SK-N-SH (cell line): ENCODE results near the gene LRRC3B. TPM values are rescaled to one million over a fixed set of nuclear protein-coding genes. Genes with fewer than 3 reads are reported as not detected.

ENCODE experiments used
- CTCF ChIA-PET: fragments of 300-600, 350-600 bp; formaldehyde crosslinking; extraction: SDS; loops from one replicate; lab custom pipeline; 2021; lab: Yijun Ruan, JAX
- POLR2A ChIA-PET: fragments of 350-600 bp; sonication (Branson Sonifier 250); formaldehyde crosslinking; extraction: SDS; loops from one replicate; lab custom pipeline; 2020; ENCODE audit warnings: antibody characterized with exemption, inconsistent platforms; lab: Yijun Ruan, JAX
- DNase-seq: peaks from one replicate; pipeline ENCODE4 v3.0.0; 2012
- H2AFZ ChIP-seq: fragments of 200-600 bp; sonication (generic); 2 replicates; pipeline ENCODE4 v1.8.1; 2016; ENCODE audit warnings: antibody characterized with exemption, mild to moderate bottlenecking, low read depth
- H3F3A ChIP-seq: fragments of 200-600 bp; sonication (generic); replicated peaks from 2 replicates; pipeline ENCODE3; 2016; ENCODE audit warnings: antibody characterized with exemption, mild to moderate bottlenecking; ENCODE audit not compliant: insufficient read depth
- H3K27ac ChIP-seq, 2 experiments: fragments of 200-500 bp in 1 of 2; fragments of 200-600 bp in 1 of 2; sonication (Bioruptor generic) in 1 of 2; sonication (generic), shearing (Covaris generic) in 1 of 2; 2 replicates each; pipeline versions ENCODE4 v1.5.1 to v1.6.1; 2014 to 2016; ENCODE audit warnings: low read depth in 2 of 2, inconsistent platforms in 1 of 2, low read length in 1 of 2, mild to moderate bottlenecking in 1 of 2, mixed read lengths in 1 of 2
- H3K27me3 ChIP-seq: fragments of 200-600 bp; sonication (generic), shearing (Covaris generic); 2 replicates; pipeline ENCODE4 v1.6.1; 2016; ENCODE audit warnings: mixed run types; ENCODE audit not compliant: insufficient read depth
- H3K36me3 ChIP-seq, 2 experiments: fragments of 200-500 bp in 1 of 2; fragments of 200-600 bp in 1 of 2; sonication (Bioruptor generic) in 1 of 2; sonication (generic) in 1 of 2; replicated peaks in 1 of 2; 2 replicates each; pipeline versions ENCODE3 to v1.5.1; 2014 to 2016; ENCODE audit warnings: low read length in 1 of 2, mild to moderate bottlenecking in 1 of 2; ENCODE audit not compliant: insufficient read depth in 2 of 2, control insufficient read depth in 1 of 2
- H3K4me1 ChIP-seq, 2 experiments: fragments of 200-500 bp in 1 of 2; fragments of 200-600 bp in 1 of 2; sonication (Bioruptor generic) in 1 of 2; sonication (generic), shearing (Covaris generic) in 1 of 2; 2 replicates each; pipeline versions ENCODE4 v1.5.1 to v1.6.1; 2014 to 2016; ENCODE audit warnings: low read depth in 1 of 2, low read length in 1 of 2, mixed run types in 1 of 2; ENCODE audit not compliant: insufficient read depth in 2 of 2, control insufficient read depth in 1 of 2
- H3K4me2 ChIP-seq: fragments of 200-600 bp; sonication (generic), shearing (Covaris generic); 2 replicates; pipeline ENCODE4 v1.6.1; 2017; ENCODE audit warnings: mixed run types
- H3K4me3 ChIP-seq, 2 experiments: fragments of 200-500 bp in 1 of 2; fragments of 200-600 bp in 1 of 2; sonication (Bioruptor generic) in 1 of 2; sonication (generic), shearing (Covaris generic) in 1 of 2; 2 replicates each; pipeline versions ENCODE4 v1.5.1 to v1.8.1; 2014 to 2016; ENCODE audit warnings: low read depth in 2 of 2, inconsistent platforms in 1 of 2, low read length in 1 of 2, mild to moderate bottlenecking in 1 of 2, mixed read lengths in 1 of 2, moderate library complexity in 1 of 2
- H3K79me2 ChIP-seq: fragments of 200-600 bp; sonication (generic); 2 replicates; pipeline ENCODE4 v1.8.1; 2017; ENCODE audit warnings: mild to moderate bottlenecking; ENCODE audit not compliant: insufficient read depth
- H3K9ac ChIP-seq: fragments of 200-600 bp; sonication (generic); 2 replicates; pipeline ENCODE4 v1.6.1; 2017; ENCODE audit warnings: mixed run types
- H3K9me2 ChIP-seq: fragments of 200-600 bp; sonication (generic); 2 replicates; pipeline ENCODE4 v1.6.1; 2017; ENCODE audit warnings: mixed run types
- H3K9me3 ChIP-seq: fragments of 200-600 bp; sonication (generic); 2 replicates; pipeline ENCODE4 v1.6.1; 2017; ENCODE audit warnings: mixed run types, mild to moderate bottlenecking, moderate library complexity
- H4K20me1 ChIP-seq: fragments of 200-600 bp; sonication (generic); 2 replicates; pipeline ENCODE4 v1.6.1; 2017; ENCODE audit warnings: mild to moderate bottlenecking, mixed run types; ENCODE audit not compliant: insufficient read depth
- FOXJ3 ChIP-seq: sonication (generic); formaldehyde crosslinking; IDR thresholded peaks from 2 replicates; pipeline ENCODE4 v1.5.1; 2020; ENCODE audit warnings: mild to moderate bottlenecking, missing genetic modification reagents
- GABPA ChIP-seq: IDR thresholded peaks from 2 replicates; pipeline ENCODE4 v1.4.0; 2012; ENCODE audit warnings: low read depth, mild to moderate bottlenecking
- GATA2 ChIP-seq: sonication (generic); formaldehyde crosslinking; IDR thresholded peaks from 2 replicates; pipeline ENCODE4 v1.5.0; 2020; ENCODE audit warnings: mild to moderate bottlenecking, missing genetic modification reagents
- IRF3 ChIP-seq: fragments of 150-350 bp; IDR thresholded peaks from 2 replicates; pipeline ENCODE4 v1.6.1; 2016; ENCODE audit warnings: mild to moderate bottlenecking, low read depth, low read length
- JUND ChIP-seq: IDR thresholded peaks from 2 replicates; pipeline ENCODE4 v1.4.0; 2012
- MAX ChIP-seq: IDR thresholded peaks from 2 replicates; pipeline ENCODE4 v1.4.0; 2012; ENCODE audit warnings: low read depth
- NRF1 ChIP-seq: IDR thresholded peaks from 2 replicates; pipeline ENCODE4 v1.6.1; 2012; ENCODE audit warnings: low read depth, mild to moderate bottlenecking, low read length
- PBX3 ChIP-seq: IDR thresholded peaks from 2 replicates; pipeline ENCODE4; 2012
- POLR2AphosphoS5 ChIP-seq: IDR thresholded peaks from 2 replicates; pipeline ENCODE4 v1.6.1; 2012; ENCODE audit warnings: low read depth, low read length
- RAD21 ChIP-seq: IDR thresholded peaks from 2 replicates; pipeline ENCODE4 v1.6.1; 2012; ENCODE audit warnings: mild to moderate bottlenecking, low read length
- REST ChIP-seq: IDR thresholded peaks from 2 replicates; pipeline ENCODE4 v1.6.1; 2012; ENCODE audit warnings: mild to moderate bottlenecking, low read depth, low read length, moderate library complexity
- TEAD4 ChIP-seq: IDR thresholded peaks from 2 replicates; pipeline ENCODE4 v1.4.0; 2012; ENCODE audit warnings: mild to moderate bottlenecking, borderline replicate concordance; ENCODE audit not compliant: insufficient read depth
- USF1 ChIP-seq: IDR thresholded peaks from 2 replicates; pipeline ENCODE4 v1.4.0; 2012; ENCODE audit warnings: low read depth, borderline replicate concordance
- USF2 ChIP-seq: fragments of 150-350 bp; IDR thresholded peaks from 2 replicates; pipeline ENCODE4 v1.6.1; 2017; ENCODE audit warnings: antibody characterized with exemption, low read length, low read depth, borderline replicate concordance
- ZBTB33 ChIP-seq: IDR thresholded peaks from 2 replicates; pipeline ENCODE4 v1.4.0; 2012; ENCODE audit warnings: low read depth, borderline replicate concordance
- WGBS: methylation state at CpG from one replicate; pipeline ENCODE4 v1.1.6; 2017; ENCODE audit warnings: low lambda C conversion rate; 5-methylcytosine and 5-hydroxymethylcytosine counted together
- polyA plus RNA-seq, 3 experiments: library from polyadenylated mRNA; depleted of rRNA; stranded (reverse); fragments of >200 nt; gene quantifications; 2 replicates each; pipeline ENCODE4 v1.2.3, GENCODE V29; 2012

The LRRC3B gene
- polyA plus RNA-seq, 1 of the 3 experiments (the other 2 are of a cell fraction), result not detected

- DNase-seq, result no peak
- H2AFZ ChIP-seq, result no peak overlapping the region
- H3K9me2 ChIP-seq, result no peaks in the 10 kb centered on the region
- H3K79me2 ChIP-seq, result no peaks in the 10 kb centered on the region
- H3K27ac ChIP-seq, result no peak overlapping the region
- ChIA-PET POLR2A (no interaction called here), CTCF (no interaction called here)
- H3K27me3 ChIP-seq, result no peaks in the 10 kb centered on the region
- no peak overlapping the region for H3K9ac ChIP-seq
- no peaks in the 10 kb centered on the region; the same call in 1 of the 2 replicates for H3K9me3 ChIP-seq
- no peak overlapping the region for H3K4me2 ChIP-seq
- no peaks in the 10 kb centered on the region for H3K36me3 ChIP-seq
- no peaks in the 10 kb centered on the region for H4K20me1 ChIP-seq
- no peaks in the 10 kb centered on the region for H3F3A ChIP-seq
- H3K4me1 ChIP-seq, result no peaks in the 10 kb centered on the region
- 13% methylated on average over 2 of the region's 2 CpGs for WGBS
- H3K4me3 ChIP-seq, result no peak overlapping the region
- TF ChIP-seq GATA2 (CRISPR knock-in tag), result no peak
- TF ChIP-seq NRF1, result no peak
- TF ChIP-seq POLR2AphosphoS5, result no peak
- TF ChIP-seq JUND, result no peak
- TF ChIP-seq MAX, result no peak
- no peak for TF ChIP-seq RAD21
- TF ChIP-seq ZBTB33, result no peak
- TF ChIP-seq IRF3, result no peak
- TF ChIP-seq PBX3, result no peak
- TF ChIP-seq TEAD4, result no peak
- TF ChIP-seq USF2, result no peak
- no peak for TF ChIP-seq GABPA
- TF ChIP-seq REST, result no peak
- no peak for TF ChIP-seq FOXJ3 (CRISPR knock-in tag)
- TF ChIP-seq USF1, result no peak
Measured at GRCh38 chr3:26699553-26699952, 77.0 kb downstream of the LRRC3B start.
